HepG2 (cell line): ENCODE data around the gene LSM10. TPM values are rescaled to one million over a fixed set of nuclear protein-coding genes. Genes with fewer than 3 reads are reported as not detected.

Source experiments
- ARID4A ChIP-seq: sonication (generic); formaldehyde crosslinking; IDR thresholded peaks from 2 replicates; pipeline ENCODE4 v1.5.0; 2020; ENCODE audit warnings: mild to moderate bottlenecking, missing genetic modification reagents, borderline replicate concordance
- ARID5B ChIP-seq: IDR thresholded peaks from 2 replicates; pipeline ENCODE4 v1.4.0; 2020; ENCODE audit warnings: mild to moderate bottlenecking, missing genetic modification reagents
- ATF4 ChIP-seq, 2 experiments: fragments of 450-650 bp in 1 of 2; sonication (generic) in 1 of 2; formaldehyde crosslinking; IDR thresholded peaks; 2 replicates each; pipeline versions ENCODE4 v1.5.0 to v1.8.0; 2020 to 2022; ENCODE audit warnings: mild to moderate bottlenecking in 1 of 2, missing genetic modification reagents in 1 of 2
- CHD2 ChIP-seq: IDR thresholded peaks from 2 replicates; pipeline ENCODE4 v1.6.1; 2011; ENCODE audit warnings: low read depth, low read length, improper control_type of control experiment
- GATA4 ChIP-seq: sonication (generic); IDR thresholded peaks from 2 replicates; pipeline ENCODE4 v1.6.1; 2016; ENCODE audit warnings: antibody characterized with exemption, low read depth, borderline replicate concordance
- JUND ChIP-seq: sonication (generic); formaldehyde crosslinking; IDR thresholded peaks from 2 replicates; pipeline ENCODE4 v1.8.0; 2022; ENCODE audit warnings: mild to moderate bottlenecking, missing genetic modification reagents
- KDM6A ChIP-seq: IDR thresholded peaks from 2 replicates; pipeline ENCODE4 v1.6.1; 2016; ENCODE audit warnings: low read depth
- KLF12 ChIP-seq: sonication (generic); formaldehyde crosslinking; IDR thresholded peaks from 2 replicates; pipeline ENCODE4 v1.4.0; 2020; ENCODE audit warnings: missing genetic modification reagents, borderline replicate concordance
- MATR3 ChIP-seq: sonication (generic); formaldehyde crosslinking; IDR thresholded peaks from 2 replicates; pipeline ENCODE4 v1.4.0; 2020; ENCODE audit warnings: missing genetic modification reagents
- RBM39 ChIP-seq: fragments of 200-400 bp; formaldehyde crosslinking; IDR thresholded peaks from one replicate; pipeline ENCODE4 v1.6.1; 2018; ENCODE audit warnings: antibody characterized with exemption, mild to moderate bottlenecking, low read depth, low read length; ENCODE audit not compliant: poor library complexity, severe bottlenecking
- SATB2 ChIP-seq: sonication (generic); formaldehyde crosslinking; IDR thresholded peaks from 2 replicates; pipeline ENCODE4 v1.5.0; 2020; ENCODE audit warnings: missing genetic modification reagents
- SNAPC2 ChIP-seq: sonication (generic); formaldehyde crosslinking; IDR thresholded peaks from 2 replicates; pipeline ENCODE4 v1.8.1; 2022; ENCODE audit warnings: mild to moderate bottlenecking, missing genetic modification reagents
- SRY ChIP-seq: sonication (generic); formaldehyde crosslinking; IDR thresholded peaks from 2 replicates; pipeline ENCODE4 v1.8.0; 2022; ENCODE audit warnings: mild to moderate bottlenecking, missing genetic modification reagents
- ZBTB38 ChIP-seq: sonication (generic); formaldehyde crosslinking; IDR thresholded peaks from 2 replicates; pipeline ENCODE4 v1.5.1; 2020; ENCODE audit warnings: mild to moderate bottlenecking, missing genetic modification reagents
- ZIK1 ChIP-seq: sonication (generic); formaldehyde crosslinking; IDR thresholded peaks from 2 replicates; pipeline ENCODE4 v1.5.0; 2020; ENCODE audit warnings: mild to moderate bottlenecking, low read depth, missing genetic modification reagents, borderline replicate concordance
- ZMAT3 ChIP-seq: sonication (generic); formaldehyde crosslinking; conservative IDR thresholded peaks from 2 replicates; pipeline ENCODE4 v1.7.0; 2021; ENCODE audit warnings: missing genetic modification reagents
- ZNF513 ChIP-seq: sonication (generic); formaldehyde crosslinking; conservative IDR thresholded peaks from 2 replicates; pipeline ENCODE4 v1.5.0; 2020; ENCODE audit warnings: missing genetic modification reagents
- ZNF543 ChIP-seq: sonication (generic); formaldehyde crosslinking; IDR thresholded peaks from 2 replicates; pipeline ENCODE4 v1.4.0; 2020; ENCODE audit warnings: mild to moderate bottlenecking, missing genetic modification reagents
- ZNF614 ChIP-seq: IDR thresholded peaks from 2 replicates; pipeline ENCODE4 v1.6.1; 2018; ENCODE audit warnings: missing biosample characterization, missing genetic modification reagents, inconsistent platforms, borderline replicate concordance
- polyA plus RNA-seq, 8 experiments: library from polyadenylated mRNA; depleted of rRNA in 3 of 8; stranded (reverse) in 7 of 8; unstranded in 1 of 8; fragments of >200 nt; fragmentation: Illumina TruSeq in 4 of 8; extraction: Trizol in 4 of 8; gene quantifications; 2 replicates each; pipeline versions ENCODE4 v1.2.1 to v1.2.3, GENCODE V29; 2011 to 2016; ENCODE audit warnings: low read depth in 4 of 8, missing spikeins in 1 of 8, mixed read lengths in 1 of 8; ENCODE audit not compliant: insufficient read depth in 1 of 8
- total RNA-seq, 5 experiments: library from RNA; depleted of rRNA; stranded (reverse); fragments of >200 nt; fragmentation: Illumina TruSeq; extraction: Trizol; gene quantifications; 2 replicates each; pipeline ENCODE4 v1.2.3, GENCODE V29; 2016; ENCODE audit warnings: low read depth in 1 of 5

Gene LSM10
- total and polyA plus RNA-seq, 2 of the 13 experiments (the other 11 are each of a cell fraction or from before 2014, with no cell fraction given), result 14.0 to 52.0 TPM

- TF ChIP-seq ATF4 (CRISPR knock-in tag; IDR thresholded peaks at IDR 0.05) (no peak), CHD2 (no peak), GATA4 (no peak), KLF12 (no peak), ARID5B (CRISPR knock-in tag) (0 out of 2 replicates have a peak, but pooled peaks have one; percentile 10), KDM6A (no peak; the same call in 1 of the 2 replicates), RBM39 (no peak), ZBTB38 (peak; percentile 68), SATB2 (CRISPR knock-in tag) (no peak), ZNF614 (no peak), ZNF543 (no peak), JUND (CRISPR knock-in tag) (no peak), ZIK1 (CRISPR knock-in tag) (no peak), SNAPC2 (CRISPR knock-in tag) (0 out of 2 replicates have a peak, but pooled peaks have one; percentile 36), ARID4A (0 out of 2 replicates have a peak, but pooled peaks have one; percentile 11), MATR3 (CRISPR knock-in tag) (no peak), SRY (CRISPR knock-in tag) (no peak), ZNF513 (CRISPR knock-in tag) (no peak), ZMAT3 (CRISPR knock-in tag) (no peak)
Measured at GRCh38 chr1:36352125-36352909, 45.4 kb downstream of the LSM10 start (continued).
